GM12872 (cell line): Measurements from ENCODE around the gene TP53I13.
A peak's percentile ranks its signal among the peaks of the same experiment; 100 is the strongest.

ENCODE experiments used
- TF ChIP-seq, protein P1 (sequence below): IDR thresholded peaks from 3 replicates; pipeline ENCODE4 v1.5.1; 2011; ENCODE audit warnings: low read depth, mild to moderate bottlenecking, low read length, moderate library complexity; ENCODE audit not compliant: insufficient read depth

Gene TP53I13

DNA sequence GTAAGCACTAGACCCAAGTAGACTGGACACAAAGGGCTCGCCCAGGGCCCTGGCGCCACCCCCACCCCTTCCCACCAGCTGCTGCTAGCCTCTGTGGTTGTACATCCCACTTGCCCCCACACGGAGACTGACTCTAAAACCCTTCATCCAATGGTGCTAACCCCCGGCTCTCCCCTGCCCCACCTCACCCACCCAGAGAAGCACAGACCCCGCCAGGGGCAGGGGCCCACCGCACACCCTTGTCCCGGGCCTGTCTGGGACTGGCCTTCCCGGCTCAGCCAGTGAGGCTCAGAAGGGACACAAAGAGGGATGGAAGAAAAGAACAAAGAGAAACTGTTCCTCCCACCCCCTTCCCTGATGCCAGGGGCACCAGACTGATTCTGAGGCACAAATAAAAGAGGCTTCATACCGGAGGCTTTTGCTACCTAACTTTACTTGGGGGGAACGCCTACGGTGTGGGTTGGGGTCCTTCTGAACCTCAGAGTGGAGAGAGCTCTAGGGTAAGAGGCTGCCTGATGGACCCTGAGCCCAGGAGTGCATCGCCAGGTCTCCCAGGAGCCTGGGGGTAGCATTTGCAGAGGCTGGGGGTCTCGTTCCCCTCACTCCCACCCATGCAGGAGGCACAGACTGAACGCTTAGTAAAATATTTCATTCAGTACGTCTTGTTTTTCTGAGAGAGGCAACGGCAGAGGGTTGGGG lies 46.0 kb downstream of the TP53I13 start:
- TF ChIP-seq, protein P1, sequence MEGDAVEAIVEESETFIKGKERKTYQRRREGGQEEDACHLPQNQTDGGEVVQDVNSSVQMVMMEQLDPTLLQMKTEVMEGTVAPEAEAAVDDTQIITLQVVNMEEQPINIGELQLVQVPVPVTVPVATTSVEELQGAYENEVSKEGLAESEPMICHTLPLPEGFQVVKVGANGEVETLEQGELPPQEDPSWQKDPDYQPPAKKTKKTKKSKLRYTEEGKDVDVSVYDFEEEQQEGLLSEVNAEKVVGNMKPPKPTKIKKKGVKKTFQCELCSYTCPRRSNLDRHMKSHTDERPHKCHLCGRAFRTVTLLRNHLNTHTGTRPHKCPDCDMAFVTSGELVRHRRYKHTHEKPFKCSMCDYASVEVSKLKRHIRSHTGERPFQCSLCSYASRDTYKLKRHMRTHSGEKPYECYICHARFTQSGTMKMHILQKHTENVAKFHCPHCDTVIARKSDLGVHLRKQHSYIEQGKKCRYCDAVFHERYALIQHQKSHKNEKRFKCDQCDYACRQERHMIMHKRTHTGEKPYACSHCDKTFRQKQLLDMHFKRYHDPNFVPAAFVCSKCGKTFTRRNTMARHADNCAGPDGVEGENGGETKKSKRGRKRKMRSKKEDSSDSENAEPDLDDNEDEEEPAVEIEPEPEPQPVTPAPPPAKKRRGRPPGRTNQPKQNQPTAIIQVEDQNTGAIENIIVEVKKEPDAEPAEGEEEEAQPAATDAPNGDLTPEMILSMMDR, result no peak

DNA sequence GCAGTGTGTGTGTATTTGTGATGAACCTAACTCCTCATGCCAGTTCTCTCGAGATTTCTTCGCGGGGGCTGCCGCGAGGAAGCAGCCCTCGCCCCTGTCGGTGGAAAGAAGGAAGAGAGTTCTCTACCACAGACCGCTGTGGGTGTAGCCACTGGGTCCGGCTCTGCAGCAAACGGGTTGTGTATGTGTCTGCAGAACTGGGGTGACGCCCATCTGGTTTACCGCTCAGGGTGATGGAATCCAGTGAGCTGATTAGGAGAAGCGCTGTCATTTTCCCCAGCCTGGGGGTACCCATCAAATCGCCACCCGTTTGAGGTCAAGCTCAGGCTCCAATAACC lies 46.5 kb downstream of the TP53I13 start:
- TF ChIP-seq, protein P1, result 0 out of 3 replicates have a peak, but pooled peaks have one; percentile 2

DNA sequence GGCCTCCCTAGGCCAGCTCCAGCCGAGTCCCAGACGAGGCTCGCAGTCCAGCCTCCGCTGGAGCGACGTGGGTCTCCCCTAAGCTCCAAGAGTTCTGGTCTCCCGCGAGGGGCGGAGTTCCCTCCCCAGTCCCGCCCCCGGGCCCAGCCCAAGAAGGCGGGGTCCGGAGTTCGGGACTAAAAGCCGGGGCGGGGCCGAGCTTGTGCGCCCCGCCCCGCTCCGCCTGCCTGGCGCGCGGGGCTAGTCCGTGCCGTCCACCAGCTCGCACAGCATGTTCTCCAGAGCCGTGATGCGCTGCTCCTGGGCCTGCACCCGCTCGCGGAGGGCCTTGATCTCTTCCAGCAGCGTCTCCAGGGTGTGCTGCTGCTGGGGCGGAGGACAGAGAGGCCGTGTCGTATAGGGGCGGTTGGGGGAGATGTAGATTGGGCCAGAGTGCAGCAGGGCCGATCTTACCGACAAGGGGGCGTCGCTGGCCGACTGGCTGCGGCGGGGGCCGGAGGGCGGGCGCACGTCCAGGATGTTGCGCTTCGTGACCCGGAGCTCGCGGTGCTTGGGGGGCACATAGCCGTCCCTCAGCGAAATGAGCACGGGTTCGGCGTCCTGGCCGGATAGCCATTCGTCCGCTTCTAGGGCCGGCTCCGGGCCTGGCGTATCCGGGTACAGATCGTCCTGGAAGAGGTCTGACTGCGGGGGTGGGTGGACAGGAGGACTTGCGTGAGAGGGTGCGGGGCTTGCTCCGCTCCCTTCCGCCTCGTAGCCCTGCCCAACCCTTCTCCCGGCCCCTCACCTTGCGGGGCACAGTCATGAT lies 47.2 kb downstream of the TP53I13 start:
- TF ChIP-seq, protein P1, result no peak

DNA sequence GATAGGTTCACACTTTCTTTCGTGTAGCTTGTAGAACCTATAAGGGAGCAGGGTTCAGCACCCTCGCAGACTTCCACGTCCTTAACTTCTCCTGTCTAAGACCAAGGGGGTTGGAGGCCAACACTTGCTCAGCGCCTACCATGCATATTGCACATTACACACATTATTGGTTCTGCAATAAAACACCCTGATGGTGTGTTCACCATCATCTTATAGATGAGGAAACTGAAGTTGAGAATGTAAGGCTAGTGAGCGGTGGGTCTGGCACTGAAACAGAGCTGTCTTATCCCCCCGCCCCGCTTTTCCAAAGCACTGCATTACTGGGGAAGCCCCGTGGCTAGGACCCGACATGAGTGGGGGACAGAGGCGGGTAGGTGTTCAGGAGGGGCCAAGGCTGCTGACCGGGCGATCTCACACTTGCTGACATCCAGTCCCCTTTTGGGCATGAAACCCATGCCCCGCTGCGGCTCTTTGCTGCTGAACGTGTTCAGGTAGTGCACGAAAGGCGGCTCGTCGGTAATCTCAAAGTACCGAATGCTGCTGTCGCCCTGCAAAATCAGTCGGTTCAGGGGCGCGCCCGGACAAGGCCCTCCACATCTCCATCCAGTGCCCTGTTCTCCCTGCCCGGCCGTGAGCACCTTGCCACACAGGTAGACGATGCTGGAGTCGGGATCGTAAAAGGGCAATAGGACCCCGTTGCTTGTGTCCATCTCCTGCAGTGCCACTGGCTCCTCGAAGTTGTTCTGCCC lies 48.0 kb downstream of the TP53I13 start:
- TF ChIP-seq, protein P1, result no peak

DNA sequence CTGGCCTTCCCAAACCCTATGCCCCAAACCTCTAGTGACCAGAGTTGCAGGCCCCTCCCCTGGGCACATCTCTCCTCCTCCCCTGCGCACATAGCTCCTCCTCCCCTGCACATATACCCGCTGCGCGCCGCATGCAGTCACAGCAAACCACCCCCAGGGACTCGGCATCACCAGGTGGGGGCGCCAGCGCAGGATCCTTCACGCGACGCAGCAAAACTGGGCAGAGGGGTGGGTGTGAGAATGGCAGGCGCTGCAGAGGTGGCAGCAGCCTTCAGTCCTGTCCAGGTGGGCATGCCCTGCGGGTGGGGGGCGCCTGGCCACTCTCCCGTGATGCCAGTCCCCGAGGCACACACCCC lies 48.6 kb downstream of the TP53I13 start:
- TF ChIP-seq, protein P1, result peak; percentile 86

DNA sequence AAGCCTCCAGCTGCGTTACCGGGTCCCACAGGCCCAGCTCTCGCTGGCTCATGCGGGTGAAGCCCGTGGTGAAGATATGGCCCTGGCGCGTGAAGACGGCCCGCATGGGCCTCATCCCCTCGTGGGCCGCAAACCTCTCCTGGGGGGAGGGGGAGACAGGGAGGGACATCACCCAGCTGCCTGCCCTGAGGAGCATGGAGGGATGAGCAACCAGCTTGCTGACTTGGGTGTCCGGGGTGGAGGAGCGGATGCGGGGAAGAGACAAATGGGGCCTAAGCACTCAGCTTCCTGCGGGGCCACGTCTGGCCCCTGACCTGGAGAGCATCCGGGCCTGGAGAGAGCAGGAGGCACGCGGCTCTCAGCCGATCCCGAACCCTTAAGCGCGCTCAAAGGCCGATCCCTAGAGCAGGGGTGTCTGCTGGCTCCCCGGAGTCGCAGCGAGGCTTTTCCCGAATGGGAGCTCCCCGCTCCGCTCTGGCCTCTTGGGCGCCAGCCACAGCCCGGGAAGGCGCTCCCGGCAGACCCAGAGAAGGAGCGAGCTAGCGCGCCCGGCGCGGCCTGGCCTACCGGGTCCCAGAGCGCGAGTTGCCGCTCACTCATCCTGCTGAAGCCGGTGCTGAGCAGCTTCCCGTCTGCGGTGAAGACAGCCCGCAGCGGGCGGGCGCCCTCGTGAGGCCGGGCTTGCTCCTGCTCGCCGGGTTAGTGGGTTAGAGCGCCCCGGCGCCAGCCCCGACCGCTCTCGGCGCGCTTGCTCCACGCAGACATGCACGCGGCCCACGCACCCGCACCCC lies 49.2 kb downstream of the TP53I13 start:
- TF ChIP-seq, protein P1, result peak; percentile 88
